Loucy (cell line): ENCODE measurements around the gene BID.

Experiments
- H2AFZ ChIP-seq: fragments of 200-600 bp; sonication (generic); 2 replicates; pipeline ENCODE4 v1.6.0; 2016; ENCODE audit warnings: antibody characterized with exemption, mild to moderate bottlenecking, low read length, moderate library complexity
- H3F3A ChIP-seq: fragments of 200-600 bp; 2 replicates; pipeline ENCODE4 v1.6.0; 2016; ENCODE audit warnings: antibody characterized with exemption, low read depth, mild to moderate bottlenecking
- H3K27me3 ChIP-seq: fragments of 200-600 bp; sonication (generic); 2 replicates; pipeline ENCODE4 v1.6.1; 2014; ENCODE audit warnings: low read length, mild to moderate bottlenecking; ENCODE audit not compliant: insufficient read depth, poor library complexity, severe bottlenecking
- H3K36me3 ChIP-seq: fragments of 200-600 bp; sonication (generic); 2 replicates; pipeline ENCODE4 v1.6.1; 2016; ENCODE audit warnings: low read length; ENCODE audit not compliant: insufficient read depth
- H3K4me1 ChIP-seq: fragments of 200-600 bp; sonication (generic); 2 replicates; pipeline ENCODE4 v1.5.1; 2014; ENCODE audit warnings: low read length, mild to moderate bottlenecking; ENCODE audit not compliant: insufficient read depth, poor library complexity, severe bottlenecking
- H3K4me2 ChIP-seq: fragments of 200-600 bp; sonication (generic); 2 replicates; pipeline ENCODE4 v1.6.0; 2014; ENCODE audit warnings: antibody characterized with exemption, low read length, low read depth, mild to moderate bottlenecking; ENCODE audit not compliant: poor library complexity, severe bottlenecking
- H3K4me3 ChIP-seq: fragments of 200-600 bp; sonication (generic); 2 replicates; pipeline ENCODE4 v1.5.1; 2014; ENCODE audit warnings: low read length, mild to moderate bottlenecking, mixed read lengths; ENCODE audit not compliant: poor library complexity, severe bottlenecking
- H3K79me2 ChIP-seq: fragments of 200-600 bp; sonication (generic); 2 replicates; pipeline ENCODE4 v1.6.1; 2014; ENCODE audit warnings: low read length; ENCODE audit not compliant: insufficient read depth
- H3K9ac ChIP-seq: fragments of 200-600 bp; sonication (generic); 2 replicates; pipeline ENCODE4 v1.6.0; 2014; ENCODE audit warnings: mild to moderate bottlenecking, low read depth, low read length, moderate library complexity; ENCODE audit not compliant: poor library complexity, severe bottlenecking
- H3K9me2 ChIP-seq: fragments of 200-600 bp; sonication (generic); replicated peaks from 2 replicates; pipeline ENCODE4 v1.6.1; 2016; ENCODE audit warnings: low read depth, low read length, mixed read lengths
- H3K9me3 ChIP-seq: fragments of 200-600 bp; sonication (generic); 2 replicates; pipeline ENCODE4 v1.6.1; 2014; ENCODE audit warnings: mild to moderate bottlenecking, antibody characterized with exemption, low read length, low read depth; ENCODE audit not compliant: insufficient read depth
- H4K20me1 ChIP-seq: fragments of 200-600 bp; sonication (generic); 2 replicates; pipeline ENCODE4 v1.6.0; 2014; ENCODE audit warnings: antibody characterized with exemption, low read length, mild to moderate bottlenecking; ENCODE audit not compliant: insufficient read depth, poor library complexity, severe bottlenecking
- EZH2phosphoT487 ChIP-seq: fragments of 200-600 bp; IDR thresholded peaks from 2 replicates; pipeline ENCODE4 v1.6.1; 2018; ENCODE audit warnings: antibody characterized with exemption, mild to moderate bottlenecking, moderate library complexity, borderline replicate concordance
- TF ChIP-seq, protein P1 (sequence below): fragments of 200-600 bp; sonication (generic); conservative IDR thresholded peaks from 2 replicates; pipeline ENCODE4 v1.5.1; 2014; ENCODE audit warnings: mild to moderate bottlenecking, antibody characterized with exemption, low read length

BID gene

DNA sequence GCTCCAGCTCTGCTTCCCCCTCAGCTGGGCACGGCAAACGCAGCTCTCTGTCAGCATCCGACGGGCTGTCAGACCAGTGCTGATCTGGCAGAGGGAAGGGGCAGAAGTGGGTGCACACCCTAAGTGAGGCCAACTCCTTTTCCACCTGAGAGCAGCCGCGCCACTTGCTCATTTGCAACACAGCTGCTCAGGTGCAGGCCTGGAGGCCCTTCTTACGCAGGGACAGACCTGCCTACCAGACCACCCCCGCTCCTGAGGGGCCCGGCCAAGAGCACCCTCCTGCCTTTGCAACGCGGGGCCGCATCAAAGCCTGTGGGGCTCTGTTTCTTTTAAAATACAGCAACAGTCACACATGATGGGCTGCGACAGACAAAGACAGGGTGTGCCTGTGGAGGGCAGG, 47.8 kb upstream of the BID start:
- TF ChIP-seq, protein P1, sequence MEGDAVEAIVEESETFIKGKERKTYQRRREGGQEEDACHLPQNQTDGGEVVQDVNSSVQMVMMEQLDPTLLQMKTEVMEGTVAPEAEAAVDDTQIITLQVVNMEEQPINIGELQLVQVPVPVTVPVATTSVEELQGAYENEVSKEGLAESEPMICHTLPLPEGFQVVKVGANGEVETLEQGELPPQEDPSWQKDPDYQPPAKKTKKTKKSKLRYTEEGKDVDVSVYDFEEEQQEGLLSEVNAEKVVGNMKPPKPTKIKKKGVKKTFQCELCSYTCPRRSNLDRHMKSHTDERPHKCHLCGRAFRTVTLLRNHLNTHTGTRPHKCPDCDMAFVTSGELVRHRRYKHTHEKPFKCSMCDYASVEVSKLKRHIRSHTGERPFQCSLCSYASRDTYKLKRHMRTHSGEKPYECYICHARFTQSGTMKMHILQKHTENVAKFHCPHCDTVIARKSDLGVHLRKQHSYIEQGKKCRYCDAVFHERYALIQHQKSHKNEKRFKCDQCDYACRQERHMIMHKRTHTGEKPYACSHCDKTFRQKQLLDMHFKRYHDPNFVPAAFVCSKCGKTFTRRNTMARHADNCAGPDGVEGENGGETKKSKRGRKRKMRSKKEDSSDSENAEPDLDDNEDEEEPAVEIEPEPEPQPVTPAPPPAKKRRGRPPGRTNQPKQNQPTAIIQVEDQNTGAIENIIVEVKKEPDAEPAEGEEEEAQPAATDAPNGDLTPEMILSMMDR: no peak
- no peak for TF ChIP-seq EZH2phosphoT487
- Histone ChIP-seq H3K9me3 (no peaks in the 10 kb centered on the region), H3K36me3 (peaks cover 10% of the 10 kb centered on the region; the same call in 1 of the 2 replicates), H3K4me1 (no peaks in the 10 kb centered on the region), H3K9me2 (no peaks in the 10 kb centered on the region), H3K4me3 (no peak overlapping the region), H3K79me2 (no peaks in the 10 kb centered on the region), H3K9ac (no peak overlapping the region), H4K20me1 (no peaks in the 10 kb centered on the region), H3K4me2 (no peak overlapping the region), H3F3A (no peaks in the 10 kb centered on the region), H2AFZ (no peak overlapping the region), H3K27me3 (no peaks in the 10 kb centered on the region)

DNA sequence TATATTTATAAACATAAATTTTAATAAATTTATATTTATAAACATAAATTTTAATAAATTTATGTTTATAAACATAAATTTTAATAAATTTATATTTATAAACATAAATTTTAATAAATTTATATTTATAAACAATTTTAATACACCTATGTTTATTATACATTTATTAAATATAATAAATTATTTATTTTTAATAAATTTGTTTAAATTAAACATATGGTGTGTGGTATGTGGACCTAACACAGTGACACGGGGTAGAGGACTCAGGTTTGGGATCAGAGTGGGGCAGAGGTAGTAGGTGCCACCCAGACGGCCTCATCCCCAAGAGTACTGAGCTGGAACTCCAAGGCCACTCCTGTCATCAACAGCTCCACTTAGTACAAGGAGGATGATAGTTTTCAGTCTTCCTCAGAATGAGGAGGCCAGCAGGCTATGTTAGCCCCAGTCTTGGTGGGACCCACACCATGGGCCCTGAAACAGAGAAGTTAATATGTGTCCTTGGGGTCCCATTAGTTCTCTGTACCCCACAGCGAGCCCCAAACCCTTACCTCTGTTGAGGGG, 46.7 kb upstream of the BID start:
- Histone ChIP-seq H3K36me3 (peaks cover 16% of the 10 kb centered on the region; the same call in 1 of the 2 replicates), H3K79me2 (no peaks in the 10 kb centered on the region), H3K4me3 (no peak overlapping the region), H3K9me2 (no peaks in the 10 kb centered on the region), H4K20me1 (no peaks in the 10 kb centered on the region), H2AFZ (no peak overlapping the region), H3F3A (no peaks in the 10 kb centered on the region), H3K9ac (no peak overlapping the region), H3K4me2 (no peak overlapping the region), H3K9me3 (no peaks in the 10 kb centered on the region), H3K4me1 (no peaks in the 10 kb centered on the region), H3K27me3 (no peaks in the 10 kb centered on the region)
- TF ChIP-seq EZH2phosphoT487: no peak
- TF ChIP-seq, protein P1: no peak

DNA sequence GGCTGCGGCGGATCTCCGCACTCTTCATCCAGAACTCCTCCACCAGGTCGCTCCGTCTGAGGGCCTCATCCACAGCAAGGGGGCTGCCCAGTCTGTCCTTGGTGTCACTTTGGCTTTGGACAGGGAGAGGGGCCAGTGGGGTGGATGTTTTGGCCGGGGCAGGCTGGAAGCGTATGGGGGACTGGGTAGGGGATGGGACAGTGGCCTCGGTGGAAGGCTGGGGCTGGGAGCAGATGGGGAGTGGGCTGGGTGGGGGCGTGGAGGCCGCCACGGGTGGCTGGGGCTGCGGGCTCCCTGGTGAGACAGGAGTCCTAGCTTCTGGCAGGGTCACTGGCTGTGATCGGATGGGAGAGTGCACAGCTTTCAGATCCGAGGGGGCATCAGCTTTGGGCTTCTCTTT, 44.4 kb upstream of the BID start:
- Histone ChIP-seq H3K9me2 (no peaks in the 10 kb centered on the region), H3K79me2 (no peaks in the 10 kb centered on the region), H2AFZ (no peak overlapping the region), H3F3A (no peaks in the 10 kb centered on the region), H3K4me1 (no peaks in the 10 kb centered on the region), H3K36me3 (peaks cover 26% of the 10 kb centered on the region; the same call in 1 of the 2 replicates), H3K27me3 (no peaks in the 10 kb centered on the region), H3K4me3 (no peak overlapping the region), H3K4me2 (no peak overlapping the region), H3K9me3 (no peaks in the 10 kb centered on the region), H3K9ac (no peak overlapping the region), H4K20me1 (no peaks in the 10 kb centered on the region)
- TF ChIP-seq EZH2phosphoT487: no peak
- TF ChIP-seq, protein P1: no peak
